SU-DHL-6 (cell line): ENCODE results near the gene GNPTAB.

Experiments
- CTCF ChIP-seq: fragments of 200-600 bp; sonication (generic); IDR thresholded peaks from one replicate; pipeline ENCODE4 v1.5.1; 2017; ENCODE audit warnings: antibody characterized with exemption, mild to moderate bottlenecking, low read length, moderate library complexity; ENCODE audit not compliant: insufficient read depth, poor library complexity, severe bottlenecking
- EZH2phosphoT487 ChIP-seq: fragments of 200-600 bp; sonication (generic), shearing (Covaris generic); conservative IDR thresholded peaks from 2 replicates; pipeline ENCODE4 v1.6.1; 2018; ENCODE audit warnings: mild to moderate bottlenecking, antibody characterized with exemption, low read length, moderate library complexity, mixed read lengths

GRCh38 chr12:101698800-101699347, 131.9 kb downstream of the GNPTAB start:
- peak; percentile 18 for TF ChIP-seq CTCF
- no peak for TF ChIP-seq EZH2phosphoT487
